ENCODE data around the gene SSB. TPM values are rescaled to one million over a fixed set of nuclear protein-coding genes. Genes with fewer than 3 reads are reported as not detected.

SSB gene
- total and polyA plus RNA-seq, 2 donors (not counting 1 experiment from before 2014, with no cell fraction given): 17.7 to 81.3 TPM

GRCh38 chr2:169828141-169828811, 29.6 kb downstream of the SSB start:
- DNase-seq: peak; percentile 46
- H2AFZ ChIP-seq (ENCODE audit: insufficient read depth, low read depth, low read length, poor library complexity, severe bottlenecking): peak overlapping the region; percentile 86
- no peaks in the 10 kb centered on the region for H3K27me3 ChIP-seq (replicated peaks in 1 of 4; ENCODE audit: control extremely low read depth in 1 of 4, control insufficient read depth in 3 of 4, insufficient read depth in 4 of 4, low read length in 3 of 4)
- peak overlapping the region; percentile 73 for H3K9ac ChIP-seq (ENCODE audit: low read length)
- peaks cover 49% of the 10 kb centered on the region for H3K4me1 Mint-ChIP-seq
- peaks cover 19 to 27% of the 10 kb centered on the region in 2 donors for H3K4me1 ChIP-seq (ENCODE audit: control insufficient read depth in 2 of 2, insufficient read depth in 2 of 2, low read length in 2 of 2)
- peak overlapping the region; percentile 85 for H3K27ac Mint-ChIP-seq
- ChIA-PET CTCF (interaction anchor here (0.6 to 2.2 kb wide), 4 partner anchors 38 to 255 kb away, joined by 3 to 9 read pairs (median 3); partner anchors contain the start of gene FASTKD1), POLR2A (interaction anchor here (0.7 to 0.9 kb wide), 2 partner anchors 29 to 1865 kb away, joined by 4 to 6 read pairs; partner anchors contain the start of gene SSB)
- no peaks in the 10 kb centered on the region for H3K9me3 ChIP-seq (ENCODE audit: control extremely low read depth in 1 of 3, control insufficient read depth in 2 of 3, insufficient read depth in 1 of 3, low read length in 2 of 3)
- no peaks in the 10 kb centered on the region for H3K27me3 Mint-ChIP-seq
- H3K27ac ChIP-seq (ENCODE audit: low read length in 2 of 2): peak overlapping the region in 1 of 2 donors; percentile 48
- H4K20me1 ChIP-seq (ENCODE audit: control insufficient read depth, insufficient read depth, low read length, poor library complexity, severe bottlenecking): peaks cover 23% of the 10 kb centered on the region
- H3K36me3 ChIP-seq (replicated peaks in 1 of 2; ENCODE audit: control extremely low read depth in 1 of 2, control insufficient read depth in 1 of 2, extremely low read depth in 1 of 2, insufficient read depth in 2 of 2, low read length in 1 of 2): peaks cover 0 to 2% of the 10 kb centered on the region in 2 experiments
- peak overlapping the region; percentile 95 for H3K4me2 ChIP-seq (replicated peaks; ENCODE audit: low read depth, low read length, poor library complexity, severe bottlenecking)
- no peaks in the 10 kb centered on the region for H3K9me3 Mint-ChIP-seq (ENCODE audit: insufficient read depth)
- intact Hi-C loops (cut with micrococcal nuclease): loop anchor here (5.0 kb wide), 1 partner anchor 1859 kb away; the partner anchor contains the start of gene DYNC1I2
- TF ChIP-seq EZH2 (IDR thresholded peaks at IDR 0.05; ENCODE audit: borderline replicate concordance, insufficient read depth, low read depth, low read length, poor library complexity, severe bottlenecking): no peak
- TF ChIP-seq, protein P1, sequence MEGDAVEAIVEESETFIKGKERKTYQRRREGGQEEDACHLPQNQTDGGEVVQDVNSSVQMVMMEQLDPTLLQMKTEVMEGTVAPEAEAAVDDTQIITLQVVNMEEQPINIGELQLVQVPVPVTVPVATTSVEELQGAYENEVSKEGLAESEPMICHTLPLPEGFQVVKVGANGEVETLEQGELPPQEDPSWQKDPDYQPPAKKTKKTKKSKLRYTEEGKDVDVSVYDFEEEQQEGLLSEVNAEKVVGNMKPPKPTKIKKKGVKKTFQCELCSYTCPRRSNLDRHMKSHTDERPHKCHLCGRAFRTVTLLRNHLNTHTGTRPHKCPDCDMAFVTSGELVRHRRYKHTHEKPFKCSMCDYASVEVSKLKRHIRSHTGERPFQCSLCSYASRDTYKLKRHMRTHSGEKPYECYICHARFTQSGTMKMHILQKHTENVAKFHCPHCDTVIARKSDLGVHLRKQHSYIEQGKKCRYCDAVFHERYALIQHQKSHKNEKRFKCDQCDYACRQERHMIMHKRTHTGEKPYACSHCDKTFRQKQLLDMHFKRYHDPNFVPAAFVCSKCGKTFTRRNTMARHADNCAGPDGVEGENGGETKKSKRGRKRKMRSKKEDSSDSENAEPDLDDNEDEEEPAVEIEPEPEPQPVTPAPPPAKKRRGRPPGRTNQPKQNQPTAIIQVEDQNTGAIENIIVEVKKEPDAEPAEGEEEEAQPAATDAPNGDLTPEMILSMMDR (IDR thresholded peaks at IDR 0.05): no peak
- H3K4me3 Mint-ChIP-seq: peak overlapping the region; percentile 97
- WGBS (ENCODE audit: insufficient coverage): 2% methylated on average over 13 of the region's 13 CpGs
- H3K79me2 ChIP-seq (ENCODE audit: control insufficient read depth, insufficient read depth, low read length): peaks cover 83% of the 10 kb centered on the region
- H3K4me3 ChIP-seq (ENCODE audit: control extremely low read depth in 1 of 5, extremely low read depth in 1 of 5, insufficient read depth in 1 of 5, low read depth in 2 of 5, low read length in 4 of 5): peak overlapping the region; percentile 50 to 90 (median 60)
- ATAC-seq (ENCODE audit: low read depth): no peak

- H3K4me3 Mint-ChIP-seq: no peak overlapping the region
- Histone ChIP-seq H3K79me2 (ENCODE audit: control insufficient read depth, insufficient read depth, low read length) (peaks cover 96% of the 10 kb centered on the region), H3K4me2 (replicated peaks; ENCODE audit: low read depth, low read length, poor library complexity, severe bottlenecking) (no peak overlapping the region), H3K9me3 (ENCODE audit: control extremely low read depth in 1 of 3, control insufficient read depth in 2 of 3, insufficient read depth in 1 of 3, low read length in 2 of 3) (no peaks in the 10 kb centered on the region), H3K4me3 (ENCODE audit: control extremely low read depth in 1 of 5, extremely low read depth in 1 of 5, insufficient read depth in 1 of 5, low read depth in 2 of 5, low read length in 4 of 5) (no peak overlapping the region), H3K9ac (ENCODE audit: low read length) (no peak overlapping the region), H3K27ac (ENCODE audit: low read length in 2 of 2) (no peak overlapping the region), H4K20me1 (ENCODE audit: control insufficient read depth, insufficient read depth, low read length, poor library complexity, severe bottlenecking) (peaks cover 57% of the 10 kb centered on the region), H3K4me1 (ENCODE audit: control insufficient read depth in 2 of 2, insufficient read depth in 2 of 2, low read length in 2 of 2) (no peaks in the 10 kb centered on the region), H3K27me3 (replicated peaks in 1 of 4; ENCODE audit: control extremely low read depth in 1 of 4, control insufficient read depth in 3 of 4, insufficient read depth in 4 of 4, low read length in 3 of 4) (no peaks in the 10 kb centered on the region), H2AFZ (ENCODE audit: insufficient read depth, low read depth, low read length, poor library complexity, severe bottlenecking) (no peak overlapping the region), H3K36me3 (replicated peaks in 1 of 2; ENCODE audit: control extremely low read depth in 1 of 2, control insufficient read depth in 1 of 2, extremely low read depth in 1 of 2, insufficient read depth in 2 of 2, low read length in 1 of 2) (peaks cover 2 to 3% of the 10 kb centered on the region in 2 experiments)
- H3K27ac Mint-ChIP-seq: no peak overlapping the region
- peaks cover 27% of the 10 kb centered on the region for H3K4me1 Mint-ChIP-seq
- ATAC-seq (ENCODE audit: low read depth) (no peak), DNase-seq (no peak)
- intact Hi-C loops (cut with micrococcal nuclease): no loop called here
- H3K9me3 Mint-ChIP-seq (ENCODE audit: insufficient read depth): no peaks in the 10 kb centered on the region
- POLR2A ChIA-PET: no interaction called here
- WGBS (ENCODE audit: insufficient coverage): no CpG with 5 or more reads among the region's 1 CpG
- CTCF ChIA-PET: no interaction called here
- TF ChIP-seq, protein P1 (IDR thresholded peaks at IDR 0.05): no peak
- no peak for TF ChIP-seq EZH2 (IDR thresholded peaks at IDR 0.05; ENCODE audit: borderline replicate concordance, insufficient read depth, low read depth, low read length, poor library complexity, severe bottlenecking)
- H3K27me3 Mint-ChIP-seq: no peaks in the 10 kb centered on the region
Measured at GRCh38 chr2:169834401-169834800, 35.7 kb downstream of the SSB start.

Data from B cell (primary cell).